Measurements from ENCODE around the gene ENPP1.

DNA sequence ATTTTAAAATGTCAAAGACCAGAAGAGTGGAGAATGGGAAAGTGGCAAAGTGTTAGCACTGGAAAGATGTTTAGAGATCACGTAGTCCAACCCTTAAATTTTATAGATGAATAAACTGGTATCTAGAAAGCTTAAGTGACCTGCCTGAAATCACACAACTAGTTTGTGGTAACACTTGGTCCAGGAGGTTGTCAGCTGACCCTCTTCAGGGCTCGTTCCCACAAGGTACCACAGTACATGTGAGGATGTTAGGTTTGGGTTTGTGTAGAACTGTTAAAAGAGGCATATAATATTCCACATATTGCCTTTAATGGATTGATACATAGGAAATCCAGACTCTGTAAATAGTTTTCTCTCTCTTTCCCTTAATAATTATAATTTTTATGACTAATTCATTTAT is 39.1 kb downstream of the ENPP1 start:
- TF ChIP-seq, protein P1, sequence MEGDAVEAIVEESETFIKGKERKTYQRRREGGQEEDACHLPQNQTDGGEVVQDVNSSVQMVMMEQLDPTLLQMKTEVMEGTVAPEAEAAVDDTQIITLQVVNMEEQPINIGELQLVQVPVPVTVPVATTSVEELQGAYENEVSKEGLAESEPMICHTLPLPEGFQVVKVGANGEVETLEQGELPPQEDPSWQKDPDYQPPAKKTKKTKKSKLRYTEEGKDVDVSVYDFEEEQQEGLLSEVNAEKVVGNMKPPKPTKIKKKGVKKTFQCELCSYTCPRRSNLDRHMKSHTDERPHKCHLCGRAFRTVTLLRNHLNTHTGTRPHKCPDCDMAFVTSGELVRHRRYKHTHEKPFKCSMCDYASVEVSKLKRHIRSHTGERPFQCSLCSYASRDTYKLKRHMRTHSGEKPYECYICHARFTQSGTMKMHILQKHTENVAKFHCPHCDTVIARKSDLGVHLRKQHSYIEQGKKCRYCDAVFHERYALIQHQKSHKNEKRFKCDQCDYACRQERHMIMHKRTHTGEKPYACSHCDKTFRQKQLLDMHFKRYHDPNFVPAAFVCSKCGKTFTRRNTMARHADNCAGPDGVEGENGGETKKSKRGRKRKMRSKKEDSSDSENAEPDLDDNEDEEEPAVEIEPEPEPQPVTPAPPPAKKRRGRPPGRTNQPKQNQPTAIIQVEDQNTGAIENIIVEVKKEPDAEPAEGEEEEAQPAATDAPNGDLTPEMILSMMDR (IDR thresholded peaks at IDR 0.05) = no peak
- no peak for TF ChIP-seq POLR2AphosphoS5 (IDR thresholded peaks at IDR 0.05; ENCODE audit: insufficient read depth in 1 of 2, low read depth in 1 of 2)

Measured in vagina (tissue), 2 donors.